ENCODE results near the gene MDN1.
"Not testable (repeated sequence)": the region's sequence is repeated elsewhere in the genome, so short reads cannot be mapped to it uniquely, and the experiment has no call there.

- not testable (repeated sequence) for TF ChIP-seq CTCF (conservative IDR thresholded peaks at IDR 0.05 in 1 of 2, IDR thresholded peaks at IDR 0.05 in 1 of 2; ENCODE audit: extremely low read depth in 1 of 2, insufficient read depth in 1 of 2, low read depth in 1 of 2, low read length in 2 of 2); EZH2 (IDR thresholded peaks at IDR 0.05; ENCODE audit: borderline replicate concordance, low read length)
Measured at GRCh38 chr6:89813422-89813821, 6.2 kb downstream of the MDN1 start.

Data from mammary epithelial cell (primary cell).